Stimulated activated CD8-positive, alpha-beta memory T cell treated with anti-CD3 and anti-CD28 coated beads, Interleukin-7, amount 100 ng/mL, for 24 hours (primary cell): ENCODE data around the gene CCDC85C.

Source experiments
- DNase-seq: peaks from one replicate; pipeline ENCODE4 v3.0.0-alpha.2; 2020; ENCODE audit warnings: low read depth

Gene CCDC85C

GRCh38 chr14:99605299-99605961, 1.4 kb upstream of the CCDC85C start:
- peak; percentile 38 for DNase-seq

DNA sequence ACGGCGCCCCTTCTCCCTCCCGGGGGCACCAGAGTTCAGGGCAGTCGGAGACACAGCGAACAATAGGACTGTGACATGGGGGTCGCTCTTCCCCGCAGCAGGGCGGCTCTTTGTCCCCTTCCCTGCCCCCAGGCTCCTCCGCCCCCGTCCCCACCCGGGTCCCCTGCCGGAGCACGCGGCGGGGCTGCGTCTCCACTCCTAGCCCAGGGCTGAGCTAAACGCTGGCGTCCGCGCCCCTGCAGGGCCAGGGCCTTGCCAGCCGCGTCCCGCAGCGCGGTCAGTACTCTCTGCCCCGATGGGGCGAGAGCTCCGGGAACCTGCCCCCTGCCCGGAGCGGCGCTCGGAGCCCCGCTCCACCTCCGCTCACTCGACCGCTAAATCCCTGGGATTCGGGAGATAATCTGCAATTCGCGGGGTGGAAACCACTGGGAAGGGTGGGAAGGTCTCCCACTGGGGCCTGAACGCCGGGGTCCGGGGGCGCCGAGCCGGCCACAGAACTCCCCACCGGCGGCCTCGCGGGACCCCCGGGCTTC, 825 bp upstream of the CCDC85C start:
- DNase-seq: no peak

GRCh38 chr14:99604278-99604765, 315 bp upstream of the CCDC85C start:
- DNase-seq: peak; percentile 77

GRCh38 chr14:99602788-99603415, 1.1 kb downstream of the CCDC85C start:
- no peak for DNase-seq

DNA sequence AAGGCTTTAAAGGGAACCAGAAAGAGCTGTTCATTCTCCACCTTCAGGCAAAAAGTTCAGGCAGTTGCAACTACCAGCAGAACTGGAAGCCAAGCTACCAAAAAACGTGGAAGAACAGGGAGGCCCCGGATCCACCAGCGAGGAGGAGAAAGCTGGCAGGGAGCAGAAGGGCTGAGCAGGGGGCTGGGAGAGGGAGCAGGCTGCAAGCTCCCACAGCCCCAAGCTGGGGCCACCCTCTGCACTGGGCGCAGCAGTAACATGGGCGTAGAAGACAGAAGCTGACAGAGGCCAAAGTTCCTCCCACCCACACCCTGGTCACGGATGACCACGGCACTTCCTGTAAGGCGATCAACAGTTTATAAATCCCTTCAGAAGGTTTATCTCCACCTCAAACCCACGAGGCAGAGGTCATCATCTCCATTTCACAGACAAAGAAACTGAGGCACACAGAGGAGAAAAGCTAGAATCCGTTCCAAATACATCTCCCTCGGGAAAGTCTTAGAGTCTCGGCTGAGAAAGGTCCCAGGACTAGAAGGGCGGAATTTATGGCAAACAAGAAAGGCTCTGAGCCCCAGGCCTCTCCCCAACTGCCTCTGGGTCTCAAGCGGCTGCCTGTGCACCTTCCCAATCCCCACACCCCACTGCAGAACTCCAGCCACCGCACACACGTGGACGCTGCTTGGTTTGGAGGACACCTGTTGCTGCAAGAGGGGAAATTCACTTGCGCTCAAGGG, 1.8 kb downstream of the CCDC85C start:
- no peak for DNase-seq

GRCh38 chr14:99601361-99601831, 2.6 kb downstream of the CCDC85C start:
- DNase-seq: no peak

GRCh38 chr14:99600232-99600888, 3.6 kb downstream of the CCDC85C start:
- no peak for DNase-seq

- no peak for DNase-seq
These were observed 4.6 kb downstream of the CCDC85C start for GRCh38 chr14:99599393-99599792.

DNA sequence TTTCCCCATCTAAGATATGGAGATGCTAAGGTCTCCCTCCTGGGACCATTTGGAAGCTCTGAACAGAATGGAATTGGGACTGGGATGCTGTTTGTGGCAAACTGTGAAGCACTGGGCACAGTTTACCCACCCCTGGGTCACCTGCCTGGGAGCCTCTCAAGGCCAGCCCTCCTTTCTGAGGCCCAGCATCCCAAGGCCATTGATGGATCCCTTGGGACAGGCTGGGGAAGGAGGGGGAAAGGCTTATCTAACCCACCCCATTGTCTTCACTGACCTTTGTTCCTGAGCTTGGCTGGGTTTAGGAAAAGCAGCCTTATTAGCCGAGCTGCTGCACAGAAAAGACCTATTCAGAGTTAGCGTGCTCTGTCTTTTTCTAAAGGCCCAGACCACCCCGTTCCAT, 5.2 kb downstream of the CCDC85C start:
- no peak for DNase-seq

GRCh38 chr14:99597911-99598600, 6.0 kb downstream of the CCDC85C start:
- no peak for DNase-seq

DNA sequence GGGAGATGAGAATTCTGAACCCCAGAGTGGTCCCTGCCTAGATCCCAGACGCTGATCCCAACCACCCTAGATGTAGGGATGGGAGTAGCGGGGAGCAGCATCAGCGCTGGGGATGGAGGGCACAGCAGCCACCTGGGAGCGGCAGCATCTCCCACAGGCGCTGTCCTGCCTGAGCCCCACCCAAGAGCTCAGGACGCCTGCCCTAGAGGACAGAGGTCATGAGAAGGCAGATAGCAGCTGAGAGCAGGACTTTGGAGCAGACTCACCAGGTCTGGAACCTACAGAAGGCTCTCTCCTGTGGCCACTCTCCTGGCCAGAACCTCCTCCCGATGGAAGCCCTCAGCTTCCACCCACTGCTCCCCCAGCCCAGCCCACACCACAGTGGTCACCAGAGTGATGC, 7.2 kb downstream of the CCDC85C start:
- no peak for DNase-seq

DNA sequence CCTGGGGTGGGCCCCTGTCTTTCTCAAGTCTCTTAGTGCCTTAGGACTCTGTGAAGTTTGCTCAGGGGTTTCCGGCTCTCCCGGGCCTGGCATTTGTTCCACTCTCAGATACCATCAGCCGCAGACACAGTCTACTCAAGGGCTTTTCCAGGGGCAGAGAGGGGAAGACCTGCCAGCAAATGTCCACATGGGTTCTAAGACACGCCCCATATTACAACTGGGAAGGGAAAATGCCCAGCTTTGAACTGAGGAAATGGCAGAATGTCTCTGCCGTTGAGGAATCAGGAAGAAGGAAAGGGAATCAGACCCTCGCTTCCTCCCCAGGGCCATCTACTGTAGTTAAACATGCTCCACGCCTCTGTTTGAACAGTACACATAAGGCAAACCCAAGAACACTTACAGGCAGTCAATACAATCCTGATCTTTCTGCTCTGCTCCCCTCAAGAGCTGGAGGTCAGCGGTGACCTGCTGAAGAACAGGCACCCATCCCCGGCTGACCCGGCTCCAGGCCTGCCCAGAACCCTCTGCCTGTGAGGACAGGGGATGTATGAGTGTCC, 7.9 kb downstream of the CCDC85C start:
- DNase-seq: no peak

DNA sequence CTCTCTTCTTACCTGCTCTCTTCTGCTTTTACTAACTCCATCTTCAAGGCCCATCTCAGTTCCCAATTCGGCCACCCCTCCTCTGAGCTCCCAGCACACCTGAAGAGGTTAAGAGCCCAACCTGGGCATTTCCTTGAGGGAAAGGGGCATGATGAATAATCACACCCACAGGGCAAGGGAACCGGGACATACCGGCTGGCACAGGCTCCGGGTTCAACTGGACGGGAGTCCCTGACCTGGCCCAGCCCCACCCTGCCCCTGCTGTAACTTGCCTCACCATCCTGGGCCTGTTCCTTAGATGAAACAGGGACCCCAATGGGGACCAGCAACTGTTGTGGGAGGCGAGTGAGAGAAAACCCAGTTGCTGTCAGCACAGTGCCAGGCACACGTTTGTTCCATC, 8.5 kb downstream of the CCDC85C start:
- no peak for DNase-seq

DNA sequence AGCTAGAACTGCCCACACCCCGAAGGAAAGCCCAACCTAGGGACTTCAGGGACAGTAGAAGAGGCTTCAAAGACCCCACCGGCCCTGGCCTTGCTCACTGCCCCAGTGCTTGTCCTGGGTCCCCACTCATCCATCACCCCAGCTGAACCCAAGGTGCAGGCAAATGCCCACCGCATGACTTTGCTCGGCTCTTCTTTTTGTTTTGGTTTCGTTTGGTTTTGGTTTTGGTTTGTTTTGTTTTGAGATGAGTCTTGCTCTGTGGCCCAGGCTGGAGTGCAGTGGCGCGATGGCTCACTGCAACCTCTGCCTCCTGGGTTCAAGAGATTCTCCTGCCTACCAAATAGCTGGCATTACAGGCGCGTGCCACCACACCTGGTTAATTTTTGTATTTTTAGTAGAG, 9.0 kb downstream of the CCDC85C start:
- no peak for DNase-seq

DNA sequence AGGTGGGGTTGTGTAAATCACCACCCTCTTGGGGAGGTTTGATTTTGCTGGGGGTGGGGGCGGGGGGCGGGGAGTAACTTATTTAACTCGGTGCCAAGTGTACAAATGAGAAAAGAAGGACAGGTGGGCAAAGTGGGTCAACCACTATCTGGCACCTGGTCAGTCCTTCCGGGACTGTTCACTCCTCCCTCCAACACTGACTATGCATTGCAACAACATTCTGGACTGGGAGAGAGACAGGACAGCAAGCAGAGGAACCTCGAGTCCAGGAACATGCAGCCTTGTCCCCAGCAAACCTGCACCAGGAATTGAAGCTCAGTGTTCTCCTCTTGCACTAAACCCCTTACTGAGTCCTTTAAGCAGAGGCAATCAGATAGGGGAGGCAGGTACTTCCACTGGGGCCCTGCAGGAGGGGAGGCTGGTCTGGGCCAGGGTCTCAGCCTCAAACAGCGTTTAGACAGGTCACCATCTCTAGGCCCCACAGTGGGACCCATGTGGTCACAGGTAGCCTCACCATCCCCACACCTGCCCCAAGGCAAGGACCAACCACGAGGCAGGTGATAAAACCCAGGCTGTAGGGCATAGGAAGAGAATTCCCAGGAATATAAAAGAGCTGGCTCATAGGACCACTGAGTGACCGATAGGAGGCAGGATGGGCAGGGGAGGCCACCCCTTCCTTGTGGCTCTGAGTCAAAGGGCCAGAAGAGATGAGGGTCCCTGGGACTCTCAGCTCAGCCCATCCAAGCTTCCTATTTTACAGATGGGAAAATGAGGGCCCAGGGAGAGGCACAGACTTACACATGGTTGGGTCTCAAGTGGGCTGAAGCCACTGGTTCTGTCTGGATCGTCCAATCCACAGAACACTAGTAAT, 9.8 kb downstream of the CCDC85C start:
- DNase-seq: no peak

DNA sequence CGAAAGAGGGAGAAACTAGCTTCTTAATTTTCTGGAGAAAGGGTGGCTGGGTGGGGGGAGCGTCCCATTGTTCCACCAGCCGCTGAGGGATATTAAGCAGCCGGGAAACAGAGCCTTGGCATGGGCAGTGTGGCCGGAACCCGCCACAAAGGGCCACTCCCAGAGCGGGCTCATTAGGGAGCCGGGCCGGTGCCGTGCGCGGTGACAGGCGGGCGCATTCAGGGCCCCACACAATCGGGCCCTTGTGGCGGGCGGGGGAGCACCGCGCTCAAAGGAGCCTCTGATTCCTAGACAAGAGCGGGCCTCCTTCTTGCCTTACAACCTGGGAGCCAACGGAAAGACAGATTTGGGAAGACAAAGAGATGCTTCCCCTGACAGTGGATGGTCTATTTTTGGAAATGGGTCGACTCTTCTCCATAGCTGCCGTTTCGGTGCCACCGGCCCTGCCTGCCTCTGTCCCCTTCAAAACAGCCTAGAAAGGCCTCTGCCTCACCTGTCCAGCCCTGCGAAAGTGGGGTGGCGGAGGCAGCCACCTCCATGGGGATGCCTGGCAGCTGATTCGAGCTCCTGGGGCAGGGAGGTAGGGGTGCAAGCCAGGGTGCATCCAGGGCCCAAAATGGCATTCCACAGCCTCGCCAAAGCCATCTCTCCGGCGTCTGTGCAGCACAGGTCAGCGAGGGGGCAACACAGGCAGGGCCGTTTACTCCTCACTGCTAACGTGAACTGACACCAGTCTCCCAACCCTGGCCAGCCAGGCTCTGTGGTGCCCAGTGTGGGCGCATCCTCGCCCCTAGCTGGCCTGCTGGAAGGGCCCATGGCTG, 10.9 kb downstream of the CCDC85C start:
- no peak for DNase-seq

GRCh38 chr14:99592394-99592793, 11.6 kb downstream of the CCDC85C start:
- DNase-seq: no peak

DNA sequence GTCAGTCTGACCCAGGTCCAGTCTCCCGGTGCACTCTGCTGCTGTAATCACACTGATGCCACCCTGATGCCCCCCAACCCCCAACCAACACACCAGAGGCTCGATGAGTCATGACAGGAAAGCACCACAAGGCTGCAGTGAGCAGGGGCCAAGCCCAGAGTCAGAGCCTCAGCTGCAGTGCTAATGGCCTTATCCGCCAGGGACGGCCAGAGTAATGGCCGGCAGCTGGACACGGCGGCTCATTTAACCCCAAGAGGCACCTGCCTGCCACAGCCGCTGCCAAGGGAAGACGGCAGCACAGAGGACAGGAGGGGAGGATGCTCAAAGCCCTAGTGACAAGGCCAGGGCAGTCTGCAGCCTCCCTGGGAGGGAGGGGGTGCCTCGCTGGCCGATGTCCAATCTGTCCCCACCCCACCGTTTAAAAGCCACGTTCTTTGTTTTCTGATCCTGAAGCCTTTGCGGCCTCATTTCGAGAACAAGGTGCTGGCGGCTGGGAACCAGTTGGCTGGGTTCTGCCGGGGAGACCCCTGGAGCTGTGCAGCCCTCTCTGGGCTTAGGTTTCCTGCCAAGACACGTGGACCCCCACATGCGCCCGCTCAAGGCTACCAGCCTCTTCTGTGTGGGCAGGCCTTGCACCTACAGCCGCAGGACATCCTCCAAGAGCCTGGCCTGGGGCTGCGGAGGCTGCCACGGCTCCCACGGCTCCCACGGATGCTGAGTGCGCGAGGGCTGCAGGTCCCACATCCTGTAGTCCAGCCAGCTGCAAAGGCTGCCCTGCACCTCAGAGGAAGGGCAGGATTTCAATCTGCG, 13.1 kb downstream of the CCDC85C start:
- DNase-seq: no peak
